ENCODE results near the gene CTSZ.

Gene CTSZ

GRCh38 chr20:59007665-59008511 is 834 bp upstream of the CTSZ start:
- Histone ChIP-seq H3K4me2 (ENCODE audit: insufficient read depth, low read length) (no peak overlapping the region), H3K79me2 (ENCODE audit: insufficient read depth, low read length) (no peaks in the 10 kb centered on the region), H3K27me3 (ENCODE audit: insufficient read depth, low read length, poor library complexity) (no peaks in the 10 kb centered on the region), H4K20me1 (ENCODE audit: insufficient read depth, low read length) (peaks cover 13% of the 10 kb centered on the region; the same call in 1 of the 2 replicates), H3K9ac (ENCODE audit: low read depth, low read length) (no peak overlapping the region), H2AFZ (ENCODE audit: low read depth, low read length) (no peak overlapping the region), H3K36me3 (ENCODE audit: insufficient read depth, low read length) (no peaks in the 10 kb centered on the region), H3K9me3 (ENCODE audit: insufficient read depth, low read length, severe bottlenecking) (no peaks in the 10 kb centered on the region), H3K4me1 (ENCODE audit: insufficient read depth, low read length) (peaks cover 15% of the 10 kb centered on the region), H3K4me3 (ENCODE audit: low read depth in 1 of 2, low read length in 2 of 2) (no peak overlapping the region), H3K27ac (ENCODE audit: low read length) (no peak overlapping the region)
- DNase-seq, result no peak
- no peak for ATAC-seq (ENCODE audit: insufficient read depth, low read depth)
- TF ChIP-seq CTCF (IDR thresholded peaks at IDR 0.05; ENCODE audit: borderline replicate concordance, extremely low read depth, low read length, poor library complexity, severe bottlenecking), result no peak
- TF ChIP-seq EZH2 (IDR thresholded peaks at IDR 0.05; ENCODE audit: borderline replicate concordance, low read depth, low read length, severe bottlenecking), result no peak

GRCh38 chr20:59006167-59006863 is 739 bp downstream of the CTSZ start:
- ATAC-seq (ENCODE audit: insufficient read depth, low read depth) (no peak), DNase-seq (no peak)
- Histone ChIP-seq H3K9me3 (ENCODE audit: insufficient read depth, low read length, severe bottlenecking) (no peaks in the 10 kb centered on the region), H2AFZ (ENCODE audit: low read depth, low read length) (no peak overlapping the region), H3K4me1 (ENCODE audit: insufficient read depth, low read length) (peaks cover 15% of the 10 kb centered on the region), H3K4me3 (ENCODE audit: low read depth in 1 of 2, low read length in 2 of 2) (no peak overlapping the region), H3K27me3 (ENCODE audit: insufficient read depth, low read length, poor library complexity) (no peaks in the 10 kb centered on the region), H3K79me2 (ENCODE audit: insufficient read depth, low read length) (no peaks in the 10 kb centered on the region), H4K20me1 (ENCODE audit: insufficient read depth, low read length) (peaks cover 18% of the 10 kb centered on the region), H3K36me3 (ENCODE audit: insufficient read depth, low read length) (no peaks in the 10 kb centered on the region), H3K27ac (ENCODE audit: low read length) (no peak overlapping the region), H3K9ac (ENCODE audit: low read depth, low read length) (no peak overlapping the region), H3K4me2 (ENCODE audit: insufficient read depth, low read length) (no peak overlapping the region)
- no peak for TF ChIP-seq CTCF (IDR thresholded peaks at IDR 0.05; ENCODE audit: borderline replicate concordance, extremely low read depth, low read length, poor library complexity, severe bottlenecking)
- no peak for TF ChIP-seq EZH2 (IDR thresholded peaks at IDR 0.05; ENCODE audit: borderline replicate concordance, low read depth, low read length, severe bottlenecking)

- Histone ChIP-seq H3K4me1 (ENCODE audit: insufficient read depth, low read length) (peaks cover 15% of the 10 kb centered on the region), H3K4me2 (ENCODE audit: insufficient read depth, low read length) (peak overlapping the region; percentile 30; the same call in 1 of the 2 replicates), H3K9ac (ENCODE audit: low read depth, low read length) (no peak overlapping the region)
These were observed 1.4 kb downstream of the CTSZ start for GRCh38 chr20:59005523-59006166.

More at GRCh38 chr20:59005523-59006166, 1.4 kb downstream of the CTSZ start:
- Histone ChIP-seq H3K27me3 (ENCODE audit: insufficient read depth, low read length, poor library complexity) (no peaks in the 10 kb centered on the region), H4K20me1 (ENCODE audit: insufficient read depth, low read length) (peaks cover 18% of the 10 kb centered on the region), H3K36me3 (ENCODE audit: insufficient read depth, low read length) (no peaks in the 10 kb centered on the region), H3K4me3 (ENCODE audit: low read depth in 1 of 2, low read length in 2 of 2) (no peak overlapping the region), H2AFZ (ENCODE audit: low read depth, low read length) (no peak overlapping the region), H3K79me2 (ENCODE audit: insufficient read depth, low read length) (no peaks in the 10 kb centered on the region), H3K9me3 (ENCODE audit: insufficient read depth, low read length, severe bottlenecking) (no peaks in the 10 kb centered on the region), H3K27ac (ENCODE audit: low read length) (no peak overlapping the region)
- ATAC-seq (ENCODE audit: insufficient read depth, low read depth) (no peak), DNase-seq (no peak)
- no peak for TF ChIP-seq EZH2 (IDR thresholded peaks at IDR 0.05; ENCODE audit: borderline replicate concordance, low read depth, low read length, severe bottlenecking)
- no peak for TF ChIP-seq CTCF (IDR thresholded peaks at IDR 0.05; ENCODE audit: borderline replicate concordance, extremely low read depth, low read length, poor library complexity, severe bottlenecking)

All from DND-41 (cell line).